HG02588 (cell line): ENCODE measurements around the gene TBC1D8B.
"Not testable (repeated sequence)": the region's sequence is repeated elsewhere in the genome, so short reads cannot be mapped to it uniquely, and the experiment has no call there.

Source experiments
- ATAC-seq: cut with Tn5 transposase; IDR thresholded peaks from one replicate; pipeline ENCODE4 v1.9.1; 2021; ENCODE audit warnings: mild to moderate bottlenecking, moderate library complexity; ENCODE audit not compliant: unreplicated experiment

TBC1D8B gene

GRCh38 chrX:106802388-106803275 lies at the start of gene TBC1D8B:
Gene TBC1D8B, plus strand, starts transcription at chrX:106802673. Its CDS starts 181 bp downstream, at chrX:106802854.
- ATAC-seq, result peak; percentile 97

GRCh38 chrX:106769288-106769687 lies 33.2 kb upstream of the TBC1D8B start:
- ATAC-seq, result not testable (repeated sequence)

- ATAC-seq, result no peak
Measured at GRCh38 chrX:106774981-106775380, 27.5 kb upstream of the TBC1D8B start.

- ATAC-seq, result no peak
Measured at GRCh38 chrX:106780264-106780663, 22.2 kb upstream of the TBC1D8B start.

GRCh38 chrX:106780664-106781377 lies 21.7 kb upstream of the TBC1D8B start:
- no peak for ATAC-seq

- no peak for ATAC-seq
Measured at GRCh38 chrX:106783716-106784115, 18.8 kb upstream of the TBC1D8B start.

GRCh38 chrX:106791495-106791894 lies 11.0 kb upstream of the TBC1D8B start:
- no peak for ATAC-seq

GRCh38 chrX:106802063-106802387 lies 448 bp upstream of the TBC1D8B start:
- ATAC-seq, result peak; percentile 16

GRCh38 chrX:106811131-106811910 lies 8.8 kb downstream of the TBC1D8B start:
- no peak for ATAC-seq

GRCh38 chrX:106812930-106813329 lies 10.5 kb downstream of the TBC1D8B start:
- not testable (repeated sequence) for ATAC-seq

- ATAC-seq, result not testable (repeated sequence)
Measured at GRCh38 chrX:106814093-106814492, 11.6 kb downstream of the TBC1D8B start.

- ATAC-seq, result no peak
Measured at GRCh38 chrX:106862972-106863688, 60.7 kb downstream of the TBC1D8B start.

GRCh38 chrX:106863697-106864096 lies 61.2 kb downstream of the TBC1D8B start:
- ATAC-seq, result no peak

GRCh38 chrX:106872796-106873195 lies 70.3 kb downstream of the TBC1D8B start:
- ATAC-seq, result not testable (repeated sequence)

GRCh38 chrX:106874075-106874474 lies 71.6 kb downstream of the TBC1D8B start:
- ATAC-seq, result no peak

GRCh38 chrX:106875151-106875550 lies 72.7 kb downstream of the TBC1D8B start:
- ATAC-seq, result no peak

GRCh38 chrX:106889468-106889867 lies 87.0 kb downstream of the TBC1D8B start:
- ATAC-seq, result no peak

GRCh38 chrX:106891762-106892460 lies 89.4 kb downstream of the TBC1D8B start:
- no peak for ATAC-seq

- peak; percentile 54 for ATAC-seq
Measured at GRCh38 chrX:106894392-106894909, 92.0 kb downstream of the TBC1D8B start.

GRCh38 chrX:106894978-106895452 lies 92.5 kb downstream of the TBC1D8B start:
- no peak for ATAC-seq
